RWPE2 (cell line): ENCODE data around the gene ADPRH.

ENCODE experiments used
- ATAC-seq: fragments of 200-7000 bp; cut with Tn5 transposase; 3 replicates; pipeline ENCODE4 v1.9.1; 2021; ENCODE audit warnings: low read depth
- DNase-seq: peaks from one replicate; pipeline ENCODE4 v3.0.0-alpha.2; 2020; ENCODE audit warnings: low spot score
- H3K27ac ChIP-seq: fragments of 450-650 bp; 2 replicates; pipeline ENCODE4 v1.5.1; 2017; ENCODE audit warnings: mild to moderate bottlenecking; ENCODE audit not compliant: poor library complexity, severe bottlenecking
- H3K27me3 ChIP-seq: fragments of 250-450 bp; sonication (Bioruptor Pico); 2 replicates; pipeline ENCODE4 v1.5.1; 2021; ENCODE audit warnings: mild to moderate bottlenecking, moderate library complexity; ENCODE audit not compliant: insufficient read depth, poor library complexity, severe bottlenecking
- H3K36me3 ChIP-seq: fragments of 250-450 bp; sonication (Bioruptor Pico); 2 replicates; pipeline ENCODE4 v1.5.1; 2020; ENCODE audit warnings: low read depth, mild to moderate bottlenecking, moderate library complexity
- H3K4me1 ChIP-seq: fragments of 250-450 bp; sonication (Bioruptor Pico); 2 replicates; pipeline ENCODE4 v1.5.1; 2021; ENCODE audit warnings: mild to moderate bottlenecking, moderate library complexity; ENCODE audit not compliant: insufficient read depth, poor library complexity, severe bottlenecking
- H3K4me3 ChIP-seq: fragments of 250-450 bp; sonication (Bioruptor Pico); 2 replicates; pipeline ENCODE4 v1.5.1; 2021; ENCODE audit warnings: mild to moderate bottlenecking, moderate library complexity; ENCODE audit not compliant: severe bottlenecking
- H3K9me3 ChIP-seq: fragments of 250-450 bp; sonication (Bioruptor Pico); 2 replicates; pipeline ENCODE4 v1.5.1; 2021; ENCODE audit warnings: mild to moderate bottlenecking, moderate library complexity; ENCODE audit not compliant: severe bottlenecking
- TF ChIP-seq, protein P1 (sequence below): fragments of 450-650 bp; IDR thresholded peaks from one replicate; pipeline ENCODE4 v1.5.1; 2017; ENCODE audit warnings: mild to moderate bottlenecking, moderate library complexity; ENCODE audit not compliant: poor library complexity, severe bottlenecking

The ADPRH gene

DNA sequence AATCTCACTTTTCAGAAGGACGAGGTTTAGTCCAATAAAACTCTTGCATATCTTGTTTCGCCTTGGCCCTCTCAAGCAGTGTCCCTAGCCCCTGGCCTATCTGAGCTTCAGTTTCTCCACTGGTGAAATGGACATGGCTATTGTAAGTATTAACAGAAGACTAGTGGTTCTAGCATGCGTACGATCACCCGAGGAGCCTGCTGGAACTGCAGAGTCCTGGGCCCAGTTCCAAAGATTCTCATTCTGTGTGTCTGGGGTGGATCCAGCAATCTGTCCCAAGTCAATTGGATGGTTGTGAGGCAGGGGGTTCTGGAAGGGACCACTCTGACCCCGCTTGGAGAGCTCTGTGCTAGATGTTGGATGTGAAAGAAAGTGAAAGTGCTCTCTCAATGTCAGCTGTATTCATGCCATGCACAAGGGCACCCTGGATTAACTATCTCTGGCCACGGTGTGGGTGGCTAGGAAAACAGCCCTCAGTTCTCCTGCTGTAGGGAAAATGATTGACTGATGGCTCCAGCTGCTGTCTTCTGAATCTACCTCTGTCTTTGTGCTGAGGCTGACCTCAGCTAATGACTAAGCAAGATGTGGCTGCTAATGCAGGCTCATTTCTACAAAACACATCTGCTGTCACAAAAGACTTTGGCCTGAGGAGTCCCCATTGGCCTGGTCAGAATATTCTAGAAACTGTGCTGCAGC is 16.5 kb downstream of the ADPRH start:
- Histone ChIP-seq H3K36me3 (no peaks in the 10 kb centered on the region), H3K27ac (no peak overlapping the region), H3K4me3 (no peak overlapping the region), H3K9me3 (no peaks in the 10 kb centered on the region), H3K27me3 (no peaks in the 10 kb centered on the region), H3K4me1 (no peaks in the 10 kb centered on the region)
- no peak for DNase-seq
- no peak for ATAC-seq
- TF ChIP-seq, protein P1, sequence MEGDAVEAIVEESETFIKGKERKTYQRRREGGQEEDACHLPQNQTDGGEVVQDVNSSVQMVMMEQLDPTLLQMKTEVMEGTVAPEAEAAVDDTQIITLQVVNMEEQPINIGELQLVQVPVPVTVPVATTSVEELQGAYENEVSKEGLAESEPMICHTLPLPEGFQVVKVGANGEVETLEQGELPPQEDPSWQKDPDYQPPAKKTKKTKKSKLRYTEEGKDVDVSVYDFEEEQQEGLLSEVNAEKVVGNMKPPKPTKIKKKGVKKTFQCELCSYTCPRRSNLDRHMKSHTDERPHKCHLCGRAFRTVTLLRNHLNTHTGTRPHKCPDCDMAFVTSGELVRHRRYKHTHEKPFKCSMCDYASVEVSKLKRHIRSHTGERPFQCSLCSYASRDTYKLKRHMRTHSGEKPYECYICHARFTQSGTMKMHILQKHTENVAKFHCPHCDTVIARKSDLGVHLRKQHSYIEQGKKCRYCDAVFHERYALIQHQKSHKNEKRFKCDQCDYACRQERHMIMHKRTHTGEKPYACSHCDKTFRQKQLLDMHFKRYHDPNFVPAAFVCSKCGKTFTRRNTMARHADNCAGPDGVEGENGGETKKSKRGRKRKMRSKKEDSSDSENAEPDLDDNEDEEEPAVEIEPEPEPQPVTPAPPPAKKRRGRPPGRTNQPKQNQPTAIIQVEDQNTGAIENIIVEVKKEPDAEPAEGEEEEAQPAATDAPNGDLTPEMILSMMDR, result no peak

DNA sequence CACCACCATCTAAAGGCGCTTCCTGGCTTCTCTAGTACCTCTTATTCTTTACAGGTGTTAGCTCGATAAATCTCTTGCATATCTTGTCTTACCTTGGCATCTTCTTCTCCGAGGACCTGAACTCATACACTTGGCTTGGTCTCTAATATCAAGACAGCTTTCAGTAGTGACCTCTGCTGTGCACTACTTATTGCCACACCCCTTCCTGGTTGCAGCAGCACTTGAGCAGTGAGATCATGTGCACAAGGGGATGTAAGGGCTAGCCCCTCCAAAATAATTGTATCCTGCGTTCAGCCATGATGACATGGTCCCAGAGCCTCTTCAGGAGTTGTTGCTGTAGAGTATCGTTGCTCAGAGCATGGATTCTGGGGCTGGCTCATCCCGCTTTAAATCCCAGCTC is 17.1 kb downstream of the ADPRH start:
- TF ChIP-seq, protein P1, result no peak
- no peaks in the 10 kb centered on the region for H3K9me3 ChIP-seq
- H3K27ac ChIP-seq, result no peak overlapping the region
- no peaks in the 10 kb centered on the region for H3K36me3 ChIP-seq
- DNase-seq (no peak), ATAC-seq (no peak)
- H3K4me1 ChIP-seq, result no peaks in the 10 kb centered on the region
- no peaks in the 10 kb centered on the region for H3K27me3 ChIP-seq
- H3K4me3 ChIP-seq, result no peak overlapping the region

DNA sequence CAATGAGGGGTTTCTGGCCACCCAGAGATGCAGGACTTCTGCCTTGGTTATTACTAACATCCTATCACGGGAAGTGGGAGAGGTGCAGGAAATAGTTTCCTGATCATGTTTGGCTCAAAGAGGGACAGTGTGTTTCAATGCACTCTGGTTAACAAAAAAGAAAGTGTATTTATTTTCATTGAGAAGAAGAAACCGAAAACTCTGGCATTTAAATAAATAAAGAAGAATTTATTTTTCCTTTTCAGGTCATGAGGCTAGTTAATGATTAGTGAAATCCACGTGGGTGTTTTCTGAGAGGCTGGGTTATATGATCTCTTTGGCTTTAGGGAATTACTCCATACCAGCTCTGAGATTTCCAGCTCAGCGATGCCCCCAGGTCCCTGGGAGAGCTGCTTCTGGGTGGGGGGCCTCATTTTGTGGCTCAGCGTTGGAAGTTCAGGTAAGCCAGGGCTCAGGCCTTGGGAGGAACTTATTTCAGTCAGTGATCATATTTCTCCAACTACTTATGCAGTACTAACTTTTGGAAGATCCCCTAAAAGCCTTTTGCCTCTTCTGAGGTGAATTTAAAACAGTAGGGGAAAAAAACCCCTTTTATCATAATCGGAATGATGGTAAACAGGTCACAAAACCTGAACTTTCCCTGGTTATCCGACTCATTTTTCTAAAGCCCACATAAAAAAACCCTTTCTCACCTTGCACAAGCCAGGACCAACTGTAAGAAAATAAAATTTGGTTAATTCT is 18.4 kb downstream of the ADPRH start, which contains the start of gene PLA1A:
Gene PLA1A, plus strand, starts transcription at position 338 of the 741 bp plus-strand sequence. Its CDS starts 29 bp downstream, at position 367.
- no peaks in the 10 kb centered on the region for H3K27me3 ChIP-seq
- ATAC-seq (no peak), DNase-seq (no peak)
- H3K4me1 ChIP-seq, result no peaks in the 10 kb centered on the region
- no peaks in the 10 kb centered on the region for H3K36me3 ChIP-seq
- no peak within 1 kb of the TSS for H3K4me3 ChIP-seq
- no peak within 1 kb of the TSS for H3K27ac ChIP-seq
- TF ChIP-seq, protein P1, result no peak
- H3K9me3 ChIP-seq, result no peaks in the 10 kb centered on the region

DNA sequence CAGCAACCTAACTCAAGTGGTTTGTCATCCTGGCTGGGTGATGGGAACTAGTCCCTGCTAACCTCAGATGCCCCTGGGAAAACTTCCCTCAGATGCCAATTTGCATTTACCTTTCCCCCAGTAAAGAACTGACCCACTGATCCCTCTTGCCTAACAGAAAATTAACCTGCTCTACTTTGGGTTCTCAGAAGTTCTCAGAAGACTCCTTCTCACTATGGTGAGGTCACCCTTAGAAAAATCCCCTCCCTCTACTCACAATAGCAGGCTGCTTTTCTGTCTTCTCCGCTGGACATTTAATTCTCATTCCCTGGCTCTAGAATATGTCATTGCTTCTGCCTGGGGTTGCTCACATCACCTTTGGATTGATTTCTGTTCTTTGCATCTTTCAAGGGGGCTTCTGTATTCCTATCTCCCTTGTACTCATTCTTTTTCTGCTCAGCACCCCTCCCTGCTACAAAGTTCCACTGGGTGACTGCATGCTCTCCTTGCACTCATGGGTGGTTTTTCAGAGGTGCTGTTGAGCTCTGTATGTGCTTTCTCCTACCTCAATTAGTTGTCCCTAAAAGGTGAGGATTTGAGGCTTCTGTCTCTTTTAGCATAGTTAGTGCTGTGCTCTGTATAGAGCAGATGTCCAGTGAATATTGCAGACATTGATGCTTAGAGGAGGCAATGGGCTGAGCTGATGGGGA is 19.3 kb downstream of the ADPRH start:
- Histone ChIP-seq H3K27ac (no peak overlapping the region), H3K27me3 (no peaks in the 10 kb centered on the region), H3K4me3 (no peak overlapping the region), H3K4me1 (no peaks in the 10 kb centered on the region), H3K9me3 (no peaks in the 10 kb centered on the region), H3K36me3 (no peaks in the 10 kb centered on the region)
- TF ChIP-seq, protein P1, result no peak
- ATAC-seq, result no peak
- DNase-seq, result no peak
